PC-9 (cell line): Measurements from ENCODE around the gene CDX1. TPM values are rescaled to one million over a fixed set of nuclear protein-coding genes. Genes with fewer than 3 reads are reported as not detected.

Experiments
- BruUV-seq: library from RNA; stranded (reverse); fragments of 400-500 nt; replicated peaks from 2 replicates; lab custom pipeline; 2021; lab: Mats Ljungman, UMichigan
- CTCF ChIA-PET: fragments of 300-600 bp; sonication (Branson Sonifier 250); formaldehyde crosslinking; loops from one replicate; lab custom pipeline; 2022; ENCODE audit warnings: antibody characterized with exemption; lab: Charles Lee
- POLR2A ChIA-PET: fragments of 300-600 bp; sonication (Branson Sonifier 250); formaldehyde crosslinking; loops from one replicate; lab custom pipeline; 2022; ENCODE audit warnings: antibody characterized with exemption; ENCODE audit not compliant: unreplicated experiment; lab: Charles Lee
- DNase-seq, 2 experiments: peaks; one replicate each; pipeline versions ENCODE4 v3.0.0 to v3.0.0-alpha.2; 2015 to 2022; ENCODE audit warnings: mixed read lengths in 1 of 2
- H2AFZ ChIP-seq: fragments of 200-600 bp; sonication (generic); 2 replicates; pipeline ENCODE4 v1.8.1; 2017; ENCODE audit warnings: antibody characterized with exemption
- H3F3A ChIP-seq: fragments of 200-600 bp; sonication (generic); 2 replicates; pipeline ENCODE4 v1.8.1; 2017; ENCODE audit warnings: antibody characterized with exemption, mild to moderate bottlenecking, low read depth; ENCODE audit not compliant: insufficient read depth
- H3K27ac ChIP-seq: fragments of 200-600 bp; sonication (generic); 2 replicates; pipeline ENCODE4 v1.6.1; 2016; ENCODE audit warnings: mixed run types
- H3K27me3 ChIP-seq: fragments of 200-600 bp; sonication (generic); 2 replicates; pipeline ENCODE4 v1.6.1; 2016; ENCODE audit warnings: low read depth, mixed run types; ENCODE audit not compliant: insufficient read depth
- H3K36me3 ChIP-seq: fragments of 200-600 bp; sonication (generic); 2 replicates; pipeline ENCODE4 v1.6.1; 2016; ENCODE audit warnings: low read depth, mixed run types
- H3K4me1 ChIP-seq: fragments of 200-600 bp; sonication (generic); replicated peaks from 2 replicates; pipeline ENCODE4 v1.6.1; 2016; ENCODE audit warnings: mixed run types; ENCODE audit not compliant: insufficient read depth
- H3K4me2 ChIP-seq: fragments of 200-600 bp; sonication (generic); 2 replicates; pipeline ENCODE4 v1.6.1; 2017; ENCODE audit warnings: mixed run types
- H3K4me3 ChIP-seq: fragments of 200-600 bp; sonication (generic); 2 replicates; pipeline ENCODE4 v1.6.1; 2016; ENCODE audit warnings: mixed run types
- H3K79me2 ChIP-seq: fragments of 200-600 bp; sonication (generic); 2 replicates; pipeline ENCODE4 v1.6.1; 2017; ENCODE audit warnings: low read depth, mixed run types
- H3K9me2 ChIP-seq: fragments of 200-600 bp; sonication (generic); 2 replicates; pipeline ENCODE4 v1.8.1; 2017; ENCODE audit warnings: mild to moderate bottlenecking; ENCODE audit not compliant: insufficient read depth
- H3K9me3 ChIP-seq: fragments of 200-600 bp; sonication (generic); 2 replicates; pipeline ENCODE4 v1.8.1; 2016; ENCODE audit warnings: low read depth; ENCODE audit not compliant: insufficient read depth
- H4K20me1 ChIP-seq: fragments of 200-600 bp; sonication (generic); 2 replicates; pipeline ENCODE4 v1.8.1; 2017; ENCODE audit not compliant: insufficient read depth
- CTCF ChIP-seq: fragments of 200-600 bp; sonication (generic); conservative IDR thresholded peaks from 2 replicates; pipeline ENCODE4 v1.6.1; 2017; ENCODE audit warnings: mixed run types, antibody characterized with exemption, mild to moderate bottlenecking, moderate library complexity
- EZH2 ChIP-seq: fragments of 200-600 bp; sonication (generic); IDR thresholded peaks from 2 replicates; pipeline ENCODE4 v1.8.0; 2017; ENCODE audit warnings: antibody characterized with exemption, low read depth
- intact Hi-C: fragments of 100-400 bp; cut with micrococcal nuclease; formaldehyde crosslinking; loops from one replicate; pipeline ENCODE4 v1.10.0; 2022; ENCODE audit not compliant: unreplicated experiment
- total RNA-seq: library from RNA; stranded (reverse); gene quantifications from 2 replicates; pipeline ENCODE4 v1.2.3, GENCODE V29; 2021

CDX1 gene
- total RNA-seq, 1 experiment from 2014 or later = not detected

GRCh38 chr5:150162142-150162513 lies 4.5 kb upstream of the CDX1 start:
- no TSS peak for BruUV-seq
- TF ChIP-seq CTCF (no peak), EZH2 (no peak)
- H3K79me2 ChIP-seq = no peaks in the 10 kb centered on the region
- H3K4me3 ChIP-seq = no peak overlapping the region
- DNase-seq = no peak
- H3K27ac ChIP-seq = no peak overlapping the region
- POLR2A ChIA-PET = interaction anchor here (0.6 kb wide), 1 partner anchor 35 kb away, joined by 3 read pairs; no protein-coding TSS in a partner anchor
- H3K4me2 ChIP-seq = no peak overlapping the region
- CTCF ChIA-PET = interaction anchor here (0.7 kb wide), 2 partner anchors 47 to 53 kb away, joined by 3 read pairs; no protein-coding TSS in a partner anchor
- no peaks in the 10 kb centered on the region for H3K36me3 ChIP-seq
- H3F3A ChIP-seq = 0 out of 2 replicates have a peak, but pooled peaks cover 4% of the 10 kb centered on the region
- H4K20me1 ChIP-seq = no peaks in the 10 kb centered on the region
- no peak overlapping the region for H2AFZ ChIP-seq
- H3K27me3 ChIP-seq = no peaks in the 10 kb centered on the region
- intact Hi-C loops = no loop called here
- H3K4me1 ChIP-seq = no peaks in the 10 kb centered on the region; the same call in 1 of the 2 replicates
- no peaks in the 10 kb centered on the region for H3K9me2 ChIP-seq
- H3K9me3 ChIP-seq = no peaks in the 10 kb centered on the region

GRCh38 chr5:150163035-150163434 lies 3.5 kb upstream of the CDX1 start:
- Histone ChIP-seq H3F3A (0 out of 2 replicates have a peak, but pooled peaks cover 4% of the 10 kb centered on the region), H3K79me2 (no peaks in the 10 kb centered on the region), H3K4me3 (no peak overlapping the region), H3K36me3 (no peaks in the 10 kb centered on the region), H4K20me1 (no peaks in the 10 kb centered on the region), H3K9me2 (no peaks in the 10 kb centered on the region), H3K9me3 (no peaks in the 10 kb centered on the region), H3K4me1 (no peaks in the 10 kb centered on the region; the same call in 1 of the 2 replicates), H3K27me3 (no peaks in the 10 kb centered on the region), H3K27ac (no peak overlapping the region), H3K4me2 (no peak overlapping the region), H2AFZ (no peak overlapping the region)
- intact Hi-C loops = no loop called here
- POLR2A ChIA-PET = no interaction called here
- CTCF ChIA-PET = interaction anchor here (0.6 kb wide), 2 partner anchors 46 to 405 kb away, joined by 3 to 4 read pairs; no protein-coding TSS in a partner anchor
- no peak for DNase-seq
- no TSS peak for BruUV-seq
- TF ChIP-seq EZH2 (no peak), CTCF (no peak)

GRCh38 chr5:150163547-150164059 lies 3.0 kb upstream of the CDX1 start:
- Histone ChIP-seq H4K20me1 (no peaks in the 10 kb centered on the region), H3K36me3 (no peaks in the 10 kb centered on the region), H3K9me2 (no peaks in the 10 kb centered on the region), H3K79me2 (no peaks in the 10 kb centered on the region), H2AFZ (no peak overlapping the region), H3K4me1 (no peaks in the 10 kb centered on the region; the same call in 1 of the 2 replicates), H3F3A (0 out of 2 replicates have a peak, but pooled peaks cover 4% of the 10 kb centered on the region), H3K4me2 (no peak overlapping the region), H3K4me3 (no peak overlapping the region), H3K27me3 (no peaks in the 10 kb centered on the region), H3K9me3 (no peaks in the 10 kb centered on the region), H3K27ac (no peak overlapping the region)
- ChIA-PET POLR2A (no interaction called here), CTCF (interaction anchor here (0.6 kb wide), 2 partner anchors 45 to 406 kb away, joined by 3 to 4 read pairs; no protein-coding TSS in a partner anchor)
- no peak for TF ChIP-seq EZH2
- no peak for TF ChIP-seq CTCF
- intact Hi-C loops = no loop called here
- no TSS peak for BruUV-seq
- DNase-seq = no peak
